Right ventricle myocardium superior (tissue), 1 donor: ENCODE measurements around the gene NLGN1. TPM values are rescaled to one million over a fixed set of nuclear protein-coding genes. Genes with fewer than 3 reads are reported as not detected.

Source experiments
- ATAC-seq: fragments of 200-7000 bp; cut with Tn5 transposase; one replicate; pipeline ENCODE4 v1.9.1; 2020; ENCODE audit warnings: mild to moderate bottlenecking; ENCODE audit not compliant: poor library complexity
- DNase-seq: peaks from one replicate; pipeline ENCODE4 v3.0.0-alpha.2; 2020
- intact Hi-C: fragments of 100-400 bp; cut with DNase I; formaldehyde crosslinking; loops from one replicate; pipeline ENCODE4 v1.11.2; 2022
- total RNA-seq: library from RNA; stranded (reverse); fragmentation: NEBNext Ultra II Directional; extraction: Animal tissue kit (Norgen Biotek cat#: 25700); gene quantifications from one replicate; pipeline ENCODE4 v1.2.1, GENCODE V29; 2021
- donor health status: DM: no; HTN: yes; CAD: no; lungs with severe emphysema.

NLGN1 gene
- total RNA-seq, 1 donor from 2014 or later: 7.8 TPM

DNA sequence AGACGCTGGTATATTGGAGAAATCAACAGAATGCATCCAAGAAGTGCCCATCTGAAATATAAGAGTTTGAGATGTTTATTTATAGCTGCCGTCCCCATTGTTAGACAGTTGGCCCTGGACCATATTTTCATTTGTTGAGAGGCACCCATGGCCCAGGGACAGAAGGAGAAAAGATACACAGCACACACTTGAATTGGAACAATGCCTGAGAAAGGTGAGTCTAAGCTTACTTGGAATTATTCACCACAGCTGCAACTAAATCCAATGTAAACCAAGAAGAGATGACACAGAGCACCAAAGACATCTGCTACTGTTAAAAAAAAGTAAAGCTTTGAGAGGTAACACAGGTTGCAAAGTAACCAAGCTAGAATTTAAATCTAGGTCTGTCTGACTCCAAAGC lies 936.1 kb downstream of the NLGN1 start:
- no peak for DNase-seq
- intact Hi-C loops: no loop called here
- ATAC-seq: no peak

- ATAC-seq: no peak
- no peak for DNase-seq
- intact Hi-C loops: no loop called here
Observed at GRCh38 chr3:174334111-174334510, 936.6 kb downstream of the NLGN1 start.

GRCh38 chr3:174335324-174335723 lies 937.8 kb downstream of the NLGN1 start:
- DNase-seq (no peak), ATAC-seq (no peak)
- intact Hi-C loops: no loop called here

DNA sequence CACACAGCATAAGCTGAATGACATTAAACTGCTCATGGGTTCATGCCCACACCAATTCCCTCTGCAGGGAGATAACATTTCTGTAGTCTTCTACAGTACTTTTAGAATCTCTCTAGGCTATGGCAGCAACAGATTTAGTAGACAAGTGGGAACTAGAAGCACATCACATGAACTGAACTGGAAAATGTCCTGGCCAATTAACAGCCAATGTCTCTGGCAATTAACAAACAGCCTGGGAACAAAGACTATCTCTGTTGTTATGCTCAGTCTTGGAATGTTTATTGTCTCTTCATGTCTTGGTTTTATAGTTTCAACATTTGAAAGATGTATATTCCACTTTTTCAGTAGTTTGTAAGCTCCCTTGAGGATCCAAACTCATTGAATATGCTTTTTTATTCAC lies 938.4 kb downstream of the NLGN1 start:
- DNase-seq: no peak

More for the DNA sequence above, 938.4 kb downstream of the NLGN1 start:
- intact Hi-C loops: no loop called here
- ATAC-seq: no peak
